Spleen (tissue), 7 donors: ENCODE data around the gene ASPDH.

Source experiments
- POLR2A ChIP-seq, 3 donors: fragments of 450-650 bp; IDR thresholded peaks; one replicate each; pipeline ENCODE4 v1.5.1; 2017; ENCODE audit warnings: antibody characterized with exemption in 3 of 3, mild to moderate bottlenecking in 1 of 3
- TF ChIP-seq, protein P1 (sequence below), 11 experiments: fragments of 200-600 bp in 7 of 11; fragments of 450-650 bp in 4 of 11; sonication (generic) in 4 of 11; IDR thresholded peaks in 8 of 11; conservative IDR thresholded peaks in 3 of 11; 1 replicate in 7 of 11; 2 replicates in 4 of 11; pipeline versions ENCODE4 v1.4.0 to v1.8.0; 2016 to 2021; ENCODE audit warnings: antibody characterized with exemption in 11 of 11, inconsistent platforms in 4 of 11, mild to moderate bottlenecking in 1 of 11
- donor health status: DM: no; HTN: no; CAD: no; lungs with moderate emphysema.
- donor health status: DM: no; HTN: no; CAD: no.
- donor health status: DM: no; HTN: no; CAD: no.

DNA sequence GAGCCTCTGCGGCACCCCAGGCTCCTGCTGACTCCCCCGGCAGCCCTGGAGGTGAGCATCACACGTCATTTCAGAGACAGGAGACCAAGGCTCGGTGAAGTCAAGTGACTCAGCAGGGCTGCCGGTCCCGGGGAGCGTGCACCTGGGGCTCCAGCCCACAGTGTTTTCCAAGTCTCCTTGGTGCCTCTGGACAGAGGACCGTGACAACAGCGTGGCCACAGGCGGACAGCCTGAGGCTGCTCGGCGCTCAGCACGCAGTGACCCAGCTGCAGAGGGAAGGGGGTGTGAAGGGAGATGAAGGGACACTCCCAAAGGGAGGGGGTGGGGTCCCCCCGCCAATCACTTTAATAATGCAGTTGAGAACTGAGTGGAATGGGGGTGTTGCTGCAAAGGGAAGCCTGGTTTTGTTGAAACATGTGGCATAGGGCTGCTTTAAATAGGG, 17.5 kb upstream of the ASPDH start:
- TF ChIP-seq, protein P1, sequence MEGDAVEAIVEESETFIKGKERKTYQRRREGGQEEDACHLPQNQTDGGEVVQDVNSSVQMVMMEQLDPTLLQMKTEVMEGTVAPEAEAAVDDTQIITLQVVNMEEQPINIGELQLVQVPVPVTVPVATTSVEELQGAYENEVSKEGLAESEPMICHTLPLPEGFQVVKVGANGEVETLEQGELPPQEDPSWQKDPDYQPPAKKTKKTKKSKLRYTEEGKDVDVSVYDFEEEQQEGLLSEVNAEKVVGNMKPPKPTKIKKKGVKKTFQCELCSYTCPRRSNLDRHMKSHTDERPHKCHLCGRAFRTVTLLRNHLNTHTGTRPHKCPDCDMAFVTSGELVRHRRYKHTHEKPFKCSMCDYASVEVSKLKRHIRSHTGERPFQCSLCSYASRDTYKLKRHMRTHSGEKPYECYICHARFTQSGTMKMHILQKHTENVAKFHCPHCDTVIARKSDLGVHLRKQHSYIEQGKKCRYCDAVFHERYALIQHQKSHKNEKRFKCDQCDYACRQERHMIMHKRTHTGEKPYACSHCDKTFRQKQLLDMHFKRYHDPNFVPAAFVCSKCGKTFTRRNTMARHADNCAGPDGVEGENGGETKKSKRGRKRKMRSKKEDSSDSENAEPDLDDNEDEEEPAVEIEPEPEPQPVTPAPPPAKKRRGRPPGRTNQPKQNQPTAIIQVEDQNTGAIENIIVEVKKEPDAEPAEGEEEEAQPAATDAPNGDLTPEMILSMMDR (IDR thresholded peaks at IDR 0.05 in 8 of 11, conservative IDR thresholded peaks at IDR 0.05 in 3 of 11): no peak
- no peak for TF ChIP-seq POLR2A (IDR thresholded peaks at IDR 0.05)
